Mucosa of stomach (tissue), 1 donor: ENCODE data around the gene OR2C1.

ENCODE experiments used
- H3K27me3 ChIP-seq: one replicate; pipeline ENCODE4 v1.7.0; 2013; ENCODE audit warnings: mild to moderate bottlenecking, low read length; ENCODE audit not compliant: control insufficient read depth, insufficient read depth
- H3K36me3 ChIP-seq: one replicate; pipeline ENCODE4 v1.7.0; 2013; ENCODE audit warnings: low read length; ENCODE audit not compliant: control insufficient read depth, insufficient read depth
- H3K4me1 ChIP-seq: one replicate; pipeline ENCODE4 v1.7.0; 2013; ENCODE audit warnings: mild to moderate bottlenecking, low read length; ENCODE audit not compliant: control insufficient read depth, insufficient read depth
- H3K4me3 ChIP-seq: one replicate; pipeline ENCODE4 v1.7.0; 2013; ENCODE audit warnings: low read length
- H3K9ac ChIP-seq: one replicate; pipeline ENCODE4 v1.7.0; 2013; ENCODE audit warnings: mild to moderate bottlenecking, low read length, moderate library complexity
- H3K9me3 ChIP-seq: one replicate; pipeline ENCODE4 v1.7.0; 2013; ENCODE audit warnings: mild to moderate bottlenecking, low read length, moderate library complexity; ENCODE audit not compliant: control insufficient read depth
- donor health status: Pancreatic carcinoma.

The OR2C1 gene

GRCh38 chr16:3400779-3401688 is 45.3 kb downstream of the OR2C1 start, which contains the start of the genes ZNF174 and ZSCAN32:
TSS of gene ZNF174 (plus strand) at chr16:3401215. CDS start at chr16:3402005, 790 bp downstream.
TSS of gene ZSCAN32 (minus strand) at chr16:3401004. CDS start at chr16:3397557, 3,447 bp downstream.
- Histone ChIP-seq H3K4me1 (peaks cover 6% of the 10 kb centered on the region), H3K9ac (peak within 1 kb of the TSS; percentile 87), H3K36me3 (peaks cover 22% of the 10 kb centered on the region), H3K9me3 (peaks cover 13% of the 10 kb centered on the region), H3K4me3 (peak within 1 kb of the TSS; percentile 93), H3K27me3 (no peaks in the 10 kb centered on the region)

DNA sequence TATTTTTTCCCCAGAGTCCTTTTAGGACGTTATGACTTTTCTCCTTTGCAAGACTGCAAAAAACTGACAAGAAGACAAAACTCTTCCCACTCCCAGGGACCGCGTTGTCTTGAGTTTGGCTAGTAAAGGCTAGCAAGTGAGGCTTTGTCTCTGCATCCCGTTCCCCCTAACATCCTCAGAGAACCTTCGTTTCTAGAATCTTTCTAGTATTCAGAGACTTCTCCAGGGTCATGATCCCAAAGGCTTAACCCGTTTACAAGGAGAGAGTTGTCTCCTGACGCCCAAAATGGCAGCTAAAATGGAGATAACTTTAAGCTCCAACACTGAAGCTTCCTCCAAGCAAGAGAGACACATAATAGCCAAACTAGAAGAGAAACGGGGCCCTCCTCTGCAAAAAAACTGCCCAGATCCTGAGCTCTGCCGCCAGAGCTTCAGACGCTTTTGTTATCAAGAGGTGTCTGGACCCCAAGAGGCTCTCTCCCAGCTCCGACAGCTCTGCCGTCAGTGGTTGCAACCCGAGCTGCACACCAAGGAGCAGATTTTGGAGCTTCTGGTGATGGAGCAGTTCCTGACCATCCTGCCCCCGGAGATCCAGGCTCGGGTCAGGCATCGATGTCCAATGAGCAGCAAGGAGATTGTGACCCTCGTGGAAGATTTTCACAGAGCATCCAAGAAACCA is 46.2 kb downstream of the OR2C1 start:
- Histone ChIP-seq H3K4me1 (peaks cover 6% of the 10 kb centered on the region), H3K4me3 (peak overlapping the region; percentile 93), H3K9me3 (peaks cover 13% of the 10 kb centered on the region), H3K27me3 (no peaks in the 10 kb centered on the region), H3K36me3 (peaks cover 22% of the 10 kb centered on the region), H3K9ac (peak overlapping the region; percentile 73)
